ENCODE results near the gene CLNS1A. TPM values are rescaled to one million over a fixed set of nuclear protein-coding genes. Genes with fewer than 3 reads are reported as not detected.

CLNS1A gene, protein sequence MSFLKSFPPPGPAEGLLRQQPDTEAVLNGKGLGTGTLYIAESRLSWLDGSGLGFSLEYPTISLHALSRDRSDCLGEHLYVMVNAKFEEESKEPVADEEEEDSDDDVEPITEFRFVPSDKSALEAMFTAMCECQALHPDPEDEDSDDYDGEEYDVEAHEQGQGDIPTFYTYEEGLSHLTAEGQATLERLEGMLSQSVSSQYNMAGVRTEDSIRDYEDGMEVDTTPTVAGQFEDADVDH
- polyA plus RNA-seq (ENCODE audit: insufficient read depth in 1 of 5, insufficient read length in 5 of 5, low replicate concordance in 1 of 5) = 100 to 1,000 TPM; 161 to 204 (median 181) TPM
- long read RNA-seq, donor 1, transcript CLNS1A-204 (7 exons, 2,993 nt) = major isoform, 46 of 92 reads
- long read RNA-seq, donor 1, partial matches to known transcripts = 45 of 92 reads
- long read RNA-seq, donor 1, other reads (novel, unspliced or antisense) = 0 of 92 reads
- long read RNA-seq, donor 2, transcript CLNS1A-204 (7 exons, 2,993 nt) = major isoform, 37 of 58 reads
- long read RNA-seq, donor 2, partial matches to known transcripts = 21 of 58 reads
- long read RNA-seq, donor 2, other reads (novel, unspliced or antisense) = 0 of 58 reads
- long read RNA-seq, donor 3, transcript CLNS1A-204 (7 exons, 2,993 nt) = major isoform, 24 of 58 reads
- long read RNA-seq, donor 3, partial matches to known transcripts = 32 of 58 reads
- long read RNA-seq, donor 3, other reads (novel, unspliced or antisense) = 0 of 58 reads
- long read RNA-seq, donor 4, transcript CLNS1A-204 (7 exons, 2,993 nt) = major isoform, 25 of 44 reads
- long read RNA-seq, donor 4, partial matches to known transcripts = 17 of 44 reads
- long read RNA-seq, donor 4, other reads (novel, unspliced or antisense) = 0 of 44 reads
- long read RNA-seq, donor 5, transcript CLNS1A-204 (7 exons, 2,993 nt) = major isoform, 39 of 76 reads
- long read RNA-seq, donor 5, partial matches to known transcripts = 36 of 76 reads
- long read RNA-seq, donor 5, other reads (novel, unspliced or antisense) = 0 of 76 reads
- long read RNA-seq, donor 6, transcript CLNS1A-204 (7 exons, 2,993 nt) = major isoform, 55 of 97 reads
- long read RNA-seq, donor 6, partial matches to known transcripts = 40 of 97 reads
- long read RNA-seq, donor 6, other reads (novel, unspliced or antisense) = 0 of 97 reads
- long read RNA-seq, donor 7, transcript CLNS1A-204 (7 exons, 2,993 nt) = major isoform, 40 of 50 reads
- long read RNA-seq, donor 7, partial matches to known transcripts = 8 of 50 reads
- long read RNA-seq, donor 7, other reads (novel, unspliced or antisense) = 0 of 50 reads
- long read RNA-seq, donor 8, transcript CLNS1A-204 (7 exons, 2,993 nt) = major isoform, 14 of 20 reads
- long read RNA-seq, donor 8, partial matches to known transcripts = 5 of 20 reads
- long read RNA-seq, donor 8, other reads (novel, unspliced or antisense) = 0 of 20 reads

DNA sequence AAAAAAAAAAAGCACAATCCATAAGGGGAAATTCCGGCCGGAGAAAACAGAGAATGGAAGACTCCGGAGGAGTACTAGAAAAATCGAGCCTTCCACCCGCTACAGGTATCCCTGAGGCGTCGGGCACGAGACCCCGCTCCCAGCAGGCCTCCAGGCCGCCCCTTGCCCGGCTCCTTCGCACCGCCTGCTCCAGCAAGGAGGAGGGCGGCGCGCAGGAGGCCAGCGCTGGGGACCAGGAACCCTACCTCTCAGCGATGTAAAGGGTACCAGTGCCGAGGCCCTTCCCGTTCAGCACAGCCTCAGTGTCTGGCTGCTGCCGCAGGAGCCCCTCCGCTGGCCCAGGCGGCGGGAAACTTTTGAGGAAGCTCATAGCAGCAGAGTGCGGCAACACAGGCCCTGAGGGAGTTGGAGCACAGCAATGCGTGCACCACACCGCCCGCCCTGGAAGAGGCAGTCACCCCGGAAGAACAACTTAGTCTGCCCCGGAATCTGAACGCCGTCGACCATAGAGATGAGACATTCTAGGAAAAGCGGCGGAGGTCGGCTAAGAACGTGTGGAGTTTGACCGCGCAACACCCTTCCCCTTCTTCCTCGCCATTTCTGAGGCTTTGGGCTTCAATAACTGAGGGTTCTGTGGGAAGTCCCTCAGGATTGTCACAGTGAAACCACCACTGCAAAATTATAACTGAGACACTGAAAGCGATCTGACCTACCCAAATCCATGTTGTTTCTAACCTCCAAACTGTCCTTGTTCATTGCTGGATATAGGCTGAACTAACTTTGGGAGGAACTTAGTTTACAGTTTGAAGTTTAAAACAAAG is at the start of gene CLNS1A:
CLNS1A (minus strand) TSS at position 450 of the 821 bp plus-strand sequence; CDS start at position 370, 80 bp downstream.
- peak; percentile 77 to 79 for DNase-seq

DNA sequence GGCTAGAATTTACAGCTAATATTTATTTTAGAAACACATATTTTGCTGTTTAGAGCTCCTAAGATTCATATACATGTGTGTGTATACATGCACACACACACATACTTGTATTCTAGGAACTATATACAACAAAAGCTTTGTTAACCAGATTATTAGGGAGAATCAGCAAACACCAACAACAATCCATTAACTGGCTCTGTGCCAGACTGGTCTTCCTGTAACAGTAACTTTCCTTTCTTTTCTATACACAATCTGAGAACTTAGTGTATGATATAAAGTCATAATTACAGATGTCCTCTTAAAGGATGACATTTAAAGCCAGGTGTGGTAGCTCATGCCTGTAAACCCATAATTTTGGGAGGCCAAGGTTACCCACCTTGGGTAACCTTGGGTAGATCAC is 49.5 kb upstream of the CLNS1A start:
- DNase-seq = no peak

DNA sequence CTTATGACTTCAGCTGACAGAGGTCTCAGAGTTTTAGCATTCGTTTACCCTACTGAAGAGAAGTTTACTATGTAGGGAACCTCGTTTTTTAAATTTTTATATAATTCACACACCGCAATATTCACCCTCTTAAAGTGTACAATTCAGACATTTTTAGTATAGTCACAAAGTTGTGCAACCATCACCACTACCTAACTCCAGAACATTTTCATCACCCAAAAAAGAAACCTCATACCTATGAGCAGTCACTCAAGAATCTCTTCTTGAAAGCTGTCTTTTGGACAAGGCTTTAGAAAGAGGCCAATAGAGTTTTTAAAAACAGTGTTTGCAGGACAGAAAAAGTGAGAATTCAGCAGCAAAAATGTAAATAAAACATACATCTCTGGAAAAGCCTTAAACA is 39.5 kb upstream of the CLNS1A start:
- no peak for DNase-seq

DNA sequence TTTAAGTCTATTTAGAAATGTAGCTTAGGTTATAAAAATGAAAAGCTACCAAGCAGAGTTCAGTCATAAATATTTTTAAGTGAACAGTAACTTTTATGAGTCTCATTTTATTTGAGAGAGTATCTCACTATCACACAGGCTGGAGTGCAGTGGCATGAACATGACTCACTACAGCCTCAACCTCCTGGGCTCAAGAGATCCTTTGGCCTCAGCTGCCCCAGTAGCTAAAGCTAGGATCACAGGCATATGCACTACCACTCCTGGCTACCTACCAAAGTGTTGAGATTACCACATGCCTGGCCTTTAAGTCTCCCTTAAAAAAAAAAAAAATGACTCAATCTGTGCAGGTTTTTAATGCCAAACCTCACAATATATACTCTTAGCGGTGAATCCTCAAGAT is 34.7 kb upstream of the CLNS1A start:
- DNase-seq = no peak

DNA sequence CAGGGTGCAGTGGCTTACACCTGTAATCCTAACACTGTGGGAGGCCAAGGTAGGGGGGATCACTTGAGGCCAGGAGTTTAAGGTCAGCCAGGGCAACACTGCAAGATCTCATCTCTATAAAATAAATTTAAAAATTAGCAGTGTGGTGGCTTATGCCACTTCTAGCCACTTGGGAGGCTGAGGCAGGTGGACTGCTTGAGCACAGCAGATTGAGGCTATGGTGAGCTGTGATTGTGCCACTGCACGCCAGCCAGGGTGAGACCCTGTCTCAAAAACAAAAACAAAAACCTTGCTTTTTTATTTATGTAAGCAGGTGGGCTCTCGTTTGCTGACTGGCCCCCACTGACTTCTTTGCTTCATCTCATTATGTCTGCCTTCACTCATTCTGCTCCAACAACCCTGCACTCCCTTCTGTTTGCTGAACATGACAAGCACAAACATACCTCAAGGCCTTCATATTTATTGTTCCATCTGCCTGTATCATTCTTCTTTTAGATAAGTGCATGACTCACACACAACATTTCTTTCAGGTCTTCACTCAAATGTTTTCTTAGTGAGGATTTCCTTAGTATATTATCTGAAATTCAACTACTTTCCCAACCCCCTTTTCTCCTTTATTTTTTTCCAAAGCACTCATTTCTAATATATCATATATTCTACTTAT is 32.4 kb upstream of the CLNS1A start:
- no peak for DNase-seq

DNA sequence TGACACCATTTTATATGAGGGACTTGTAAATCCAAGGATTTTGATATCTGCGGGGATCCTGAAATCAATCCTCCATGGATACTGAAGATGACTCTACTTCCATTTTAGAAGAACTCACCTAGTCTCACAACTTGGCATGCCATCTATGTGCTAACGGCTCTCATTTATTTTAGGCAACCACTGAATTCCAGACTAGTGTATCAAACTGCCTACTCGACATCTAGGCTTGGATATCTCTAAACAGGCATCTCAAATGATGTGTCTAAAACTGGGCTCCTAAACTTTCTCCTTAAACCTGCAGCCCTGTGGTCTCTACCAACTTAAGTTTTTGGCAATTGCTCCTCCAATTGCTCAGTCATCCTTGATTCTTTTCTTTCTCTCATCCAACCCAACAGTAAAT is 31.2 kb upstream of the CLNS1A start:
- no peak for DNase-seq

- DNase-seq = no peak
Observed at GRCh38 chr11:77665240-77665965, 27.8 kb upstream of the CLNS1A start.

GRCh38 chr11:77661670-77662069 is 24.1 kb upstream of the CLNS1A start:
- no peak for DNase-seq

DNA sequence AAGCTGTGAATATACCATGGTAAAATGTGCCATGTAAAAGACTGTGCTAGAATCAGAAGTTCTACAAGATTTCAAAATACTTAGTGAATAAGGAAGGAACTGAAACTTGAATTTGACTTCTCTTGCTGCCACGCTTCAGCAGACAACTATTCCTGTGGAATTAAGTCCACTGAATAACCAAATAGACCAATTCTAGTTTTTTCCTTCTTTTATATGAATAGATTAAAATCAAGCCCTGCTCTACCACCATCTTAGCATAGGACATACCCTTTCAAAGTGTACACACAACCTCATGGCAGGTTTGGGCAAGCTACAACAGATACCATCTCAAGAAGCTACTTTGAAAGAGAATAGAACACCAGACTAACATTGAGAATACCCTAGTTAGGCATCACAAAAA is 23.4 kb upstream of the CLNS1A start:
- DNase-seq = no peak

DNA sequence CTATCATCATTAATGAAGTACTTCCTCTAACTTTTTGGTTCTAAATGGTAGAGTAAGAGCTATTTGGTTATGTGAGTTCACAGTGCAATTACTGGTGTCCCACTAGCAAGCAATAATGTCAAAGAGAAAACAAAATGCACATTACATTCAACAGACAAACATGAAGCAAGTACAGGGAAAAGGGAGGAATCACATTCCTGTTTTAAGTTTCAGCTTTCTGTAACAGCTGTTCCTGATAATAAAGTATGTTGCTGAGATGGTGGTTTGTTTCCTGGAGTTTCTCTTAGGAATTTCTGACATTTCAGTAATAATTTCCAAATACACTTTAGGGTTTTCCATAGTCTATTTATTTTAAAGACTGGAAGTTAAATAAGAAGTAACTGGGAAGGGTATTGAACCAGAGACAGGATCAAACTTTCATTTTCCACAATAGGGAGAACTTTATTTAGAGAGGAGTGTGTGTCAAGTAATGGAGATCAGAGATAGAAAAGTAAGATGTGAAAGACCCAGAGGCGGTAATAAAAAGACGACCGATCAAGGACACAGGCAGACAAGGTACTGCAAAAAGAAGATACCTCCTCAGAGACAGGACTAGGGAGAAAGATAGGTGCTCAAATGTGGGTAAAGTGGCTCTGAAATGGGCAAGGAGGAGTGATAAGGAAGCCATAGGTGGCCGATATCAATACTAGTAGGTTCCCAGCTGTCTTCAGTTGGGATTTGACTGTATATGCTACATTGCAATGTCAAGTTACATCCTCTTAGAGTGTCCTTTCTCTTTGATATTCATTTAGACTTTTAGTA is 20.8 kb upstream of the CLNS1A start:
- DNase-seq = no peak

DNA sequence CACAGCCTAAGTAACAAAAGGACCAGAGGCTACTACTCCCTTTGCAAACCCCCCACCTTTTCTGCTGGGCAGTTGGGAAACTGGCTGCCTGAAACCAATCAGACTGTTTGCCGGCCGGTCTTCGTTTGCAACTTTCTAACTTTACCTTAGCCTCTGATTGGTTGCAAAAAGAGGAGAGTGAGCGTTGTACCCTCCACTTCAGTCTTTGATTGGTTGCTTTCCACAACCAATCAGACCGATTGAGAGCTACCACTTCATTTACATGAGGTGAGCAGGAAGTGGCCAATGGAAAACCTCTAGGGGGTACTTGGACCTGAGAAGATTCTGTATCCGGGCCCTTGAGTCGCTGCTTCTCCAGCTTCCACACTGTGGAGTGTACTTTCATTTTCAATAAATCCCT is 18.8 kb upstream of the CLNS1A start:
- no peak for DNase-seq

DNA sequence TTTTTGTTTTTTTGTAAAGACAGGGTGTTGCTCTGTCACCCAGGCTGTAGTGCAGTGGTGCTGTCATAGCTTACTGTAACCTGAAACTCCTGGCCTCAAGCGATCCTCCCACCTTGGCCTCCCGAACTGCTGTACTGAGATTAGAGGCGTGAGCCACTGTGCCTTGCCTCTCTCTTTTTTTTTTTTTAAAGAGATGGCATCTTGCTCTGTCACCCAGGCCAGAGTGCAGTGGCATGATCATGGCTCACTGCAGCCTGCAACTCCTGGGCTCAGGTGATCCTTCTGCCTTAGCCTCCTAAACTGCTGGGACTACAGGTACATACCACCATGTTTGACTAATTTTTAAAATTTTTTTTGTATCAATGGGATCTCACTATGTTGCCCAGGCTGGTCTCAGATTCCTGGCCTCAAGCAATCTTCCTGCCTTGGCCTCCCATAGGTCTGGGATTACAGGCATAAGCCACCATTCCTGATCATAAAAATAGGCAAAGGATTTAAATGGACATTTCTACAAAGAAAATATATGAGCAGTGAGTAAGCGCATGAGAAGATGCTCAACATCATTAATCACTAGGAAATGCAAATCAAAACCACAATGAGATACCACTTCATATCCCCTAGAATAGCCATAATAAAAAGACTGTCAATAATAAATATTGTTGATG is 17.3 kb upstream of the CLNS1A start:
- DNase-seq = no peak

DNA sequence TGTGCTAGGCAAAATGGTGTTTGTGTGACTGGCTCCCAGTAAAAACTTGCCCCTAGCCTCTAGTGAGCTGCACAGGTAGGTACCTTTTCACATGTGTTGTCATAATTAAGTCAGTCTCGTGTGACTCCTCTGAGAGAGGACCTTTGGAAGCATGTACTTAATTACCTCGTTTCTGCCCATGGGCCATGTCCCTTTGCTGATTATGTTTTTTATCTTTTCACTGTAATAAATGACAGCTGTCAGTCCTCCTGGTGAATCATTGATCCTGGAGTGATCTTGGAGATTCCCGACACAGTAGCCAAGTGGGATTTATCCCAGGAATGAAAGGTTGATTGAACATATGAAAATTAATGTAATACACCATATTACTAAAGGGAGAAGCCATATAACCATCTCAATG is 12.5 kb upstream of the CLNS1A start:
- DNase-seq = no peak

GRCh38 chr11:77647654-77648305 is 10.2 kb upstream of the CLNS1A start:
- DNase-seq = no peak

DNA sequence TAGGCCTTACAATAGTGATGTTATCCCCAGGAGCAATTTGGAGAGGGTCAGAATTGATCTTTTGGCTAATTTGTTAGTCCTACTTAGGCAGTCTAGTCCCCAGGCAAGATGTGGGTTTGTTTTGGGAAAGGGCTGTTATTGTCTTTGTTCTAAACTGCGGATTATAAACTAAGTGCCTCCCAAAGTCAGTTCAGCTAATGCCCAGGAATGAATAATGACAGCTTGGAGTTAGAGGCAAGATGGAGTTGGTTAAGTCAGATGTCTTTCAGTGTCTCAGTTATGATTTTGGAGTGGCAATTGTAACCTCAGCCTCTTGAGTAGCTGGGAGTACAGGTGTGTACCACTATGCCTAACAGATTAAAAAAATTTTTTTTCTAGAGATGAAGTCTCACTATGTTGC is 7.3 kb upstream of the CLNS1A start:
- DNase-seq = no peak

- no peak for DNase-seq
Observed at GRCh38 chr11:77642228-77642627, 4.6 kb upstream of the CLNS1A start.

- DNase-seq = no peak
Observed at GRCh38 chr11:77636731-77637344, 756 bp downstream of the CLNS1A start.
